IPS DF 6.9 (cell line): ENCODE data around the gene TBC1D1.

ENCODE experiments used
- DNase-seq: peaks from one replicate; pipeline ENCODE4 v3.0.0-alpha.2; 2013; ENCODE audit warnings: low read depth, low spot score
- H3K27ac ChIP-seq: one replicate; pipeline ENCODE4 v1.5.1; 2013; ENCODE audit warnings: low read length, control low read depth
- H3K27me3 ChIP-seq: 2 replicates; pipeline ENCODE4 v1.6.1; 2013; ENCODE audit warnings: mild to moderate bottlenecking, low read length; ENCODE audit not compliant: control insufficient read depth, insufficient read depth
- H3K36me3 ChIP-seq: 2 replicates; pipeline ENCODE4 v1.6.1; 2013; ENCODE audit warnings: low read length; ENCODE audit not compliant: control insufficient read depth, insufficient read depth
- H3K4me1 ChIP-seq: 2 replicates; pipeline ENCODE4 v1.6.1; 2013; ENCODE audit warnings: low read length; ENCODE audit not compliant: control insufficient read depth, insufficient read depth
- H3K4me3 ChIP-seq: 2 replicates; pipeline ENCODE4 v1.5.1; 2013; ENCODE audit warnings: mild to moderate bottlenecking, low read length
- H3K9me3 ChIP-seq: 2 replicates; pipeline ENCODE4 v1.6.1; 2013; ENCODE audit warnings: low read length, inconsistent platforms; ENCODE audit not compliant: control insufficient read depth, insufficient read depth
- WGBS: extraction: QIAGEN DNeasy Blood & Tissue Kit; methylation state at CpG from one replicate; pipeline ENCODE4 v1.1.7; 2013; ENCODE audit warnings: mixed read lengths, missing lambda C conversion rate; ENCODE audit not compliant: insufficient read length, insufficient coverage; 5-methylcytosine and 5-hydroxymethylcytosine counted together

The TBC1D1 gene

DNA sequence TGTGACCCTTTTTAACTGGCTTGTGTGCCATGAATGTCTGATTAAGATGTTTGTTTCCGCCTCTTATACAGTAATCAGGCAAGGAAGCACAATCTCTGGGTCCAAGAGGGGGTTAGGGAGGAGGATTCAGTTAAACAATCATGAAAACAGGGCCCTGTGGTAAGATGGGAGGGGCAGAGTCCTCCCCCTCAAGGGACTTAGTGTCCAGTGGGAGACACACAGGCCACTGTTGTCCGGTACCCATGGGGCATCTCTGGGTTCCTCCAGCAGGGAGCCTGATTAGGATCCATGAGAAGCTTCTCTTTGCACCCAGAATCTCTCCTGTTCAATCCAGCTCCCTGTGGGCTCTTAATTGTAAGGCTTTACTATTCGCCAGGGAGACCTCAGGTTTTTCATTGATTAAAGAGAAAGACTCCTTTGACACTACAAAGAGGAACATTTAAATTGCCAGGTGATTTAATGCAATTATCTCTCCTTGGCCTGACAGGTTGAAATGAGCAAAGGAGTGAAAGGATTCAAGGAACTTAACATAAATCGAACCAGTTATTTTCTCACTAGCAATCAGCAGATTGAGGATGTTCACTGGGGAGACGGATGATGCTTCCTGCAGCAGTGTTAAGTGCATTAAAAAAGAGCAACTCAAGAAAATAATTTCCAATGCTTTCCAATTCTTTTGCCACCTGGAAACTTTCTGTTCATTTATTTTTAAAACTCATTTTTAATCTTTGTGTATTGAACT is 294.7 kb downstream of the TBC1D1 start:
- Histone ChIP-seq H3K36me3 (peaks cover 5% of the 10 kb centered on the region; the same call in 1 of the 2 replicates), H3K27me3 (no peaks in the 10 kb centered on the region), H3K4me3 (no peak overlapping the region), H3K4me1 (no peaks in the 10 kb centered on the region; the same call in 1 of the 2 replicates), H3K9me3 (peaks cover 2% of the 10 kb centered on the region; the same call in 1 of the 2 replicates), H3K27ac (no peak overlapping the region)
- DNase-seq, result no peak
- WGBS, result no CpG with 5 or more reads among the region's 5 CpGs

- no peaks in the 10 kb centered on the region for H3K27me3 ChIP-seq
- H3K36me3 ChIP-seq, result no peaks in the 10 kb centered on the region
- H3K4me3 ChIP-seq, result no peak overlapping the region
- no peak overlapping the region for H3K27ac ChIP-seq
- no peaks in the 10 kb centered on the region for H3K9me3 ChIP-seq
- DNase-seq, result no peak
- H3K4me1 ChIP-seq, result no peaks in the 10 kb centered on the region; the same call in 1 of the 2 replicates
- WGBS, result no CpG with 5 or more reads among the region's 9 CpGs
Measured at GRCh38 chr4:38188136-38188535, 297.3 kb downstream of the TBC1D1 start.

DNA sequence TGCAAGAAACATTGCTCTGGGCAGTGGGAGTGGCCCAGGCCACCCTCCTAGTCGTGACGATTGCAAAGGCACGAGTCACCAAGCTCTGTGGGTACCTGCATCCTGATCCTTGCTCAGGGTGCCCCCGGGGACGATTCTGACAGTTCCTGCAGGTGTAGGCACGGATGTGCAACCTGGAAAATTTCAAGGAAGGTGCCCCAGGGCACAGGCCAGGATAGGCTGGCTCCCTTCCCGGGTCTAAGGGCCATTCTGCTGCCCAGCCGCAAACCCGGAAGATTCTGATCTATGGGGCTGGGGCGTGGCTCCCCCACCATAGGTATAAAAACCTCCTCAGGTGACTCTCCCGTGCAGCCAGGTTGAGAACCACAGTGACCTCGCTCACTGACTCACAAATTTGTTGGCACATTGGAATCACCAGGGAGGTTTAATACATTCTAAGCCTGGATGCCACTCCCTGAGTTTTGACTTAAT is 297.8 kb downstream of the TBC1D1 start:
- H3K4me3 ChIP-seq, result no peak overlapping the region
- H3K9me3 ChIP-seq, result no peaks in the 10 kb centered on the region
- no peak for DNase-seq
- no peak overlapping the region for H3K27ac ChIP-seq
- no peaks in the 10 kb centered on the region for H3K27me3 ChIP-seq
- H3K36me3 ChIP-seq, result no peaks in the 10 kb centered on the region
- H3K4me1 ChIP-seq, result no peaks in the 10 kb centered on the region; the same call in 1 of the 2 replicates
- no CpG with 5 or more reads among the region's 12 CpGs for WGBS
